ENCODE measurements around the gene DSE. TPM values are rescaled to one million over a fixed set of nuclear protein-coding genes. Genes with fewer than 3 reads are reported as not detected.

DSE gene
- polyA plus RNA-seq, 2 donors, result 4.5 to 8.1 TPM

- Histone ChIP-seq H3K27ac (ENCODE audit: low read depth in 2 of 2, low read length in 1 of 2) (no peak overlapping the region), H3K4me1 (ENCODE audit: control insufficient read depth in 2 of 2, insufficient read depth in 2 of 2, low read length in 1 of 2) (no peaks in the 10 kb centered on the region), H3K27me3 (ENCODE audit: control insufficient read depth in 1 of 2, insufficient read depth in 2 of 2, low read length in 2 of 2) (no peaks in the 10 kb centered on the region), H3K9me3 (ENCODE audit: control insufficient read depth in 2 of 2, insufficient read depth in 1 of 2, low read depth in 1 of 2, low read length in 1 of 2) (no peaks in the 10 kb centered on the region), H3K4me3 (ENCODE audit: low read depth in 1 of 2, low read length in 2 of 2) (no peak overlapping the region), H3K36me3 (ENCODE audit: control insufficient read depth in 2 of 2, insufficient read depth in 2 of 2, low read length in 1 of 2) (no peaks in the 10 kb centered on the region)
- 85 to 90% methylated on average over 3 of the region's 3 CpGs for WGBS, 2 donors
Measured at GRCh38 chr6:116417661-116418060, 46.9 kb downstream of the DSE start.

DNA sequence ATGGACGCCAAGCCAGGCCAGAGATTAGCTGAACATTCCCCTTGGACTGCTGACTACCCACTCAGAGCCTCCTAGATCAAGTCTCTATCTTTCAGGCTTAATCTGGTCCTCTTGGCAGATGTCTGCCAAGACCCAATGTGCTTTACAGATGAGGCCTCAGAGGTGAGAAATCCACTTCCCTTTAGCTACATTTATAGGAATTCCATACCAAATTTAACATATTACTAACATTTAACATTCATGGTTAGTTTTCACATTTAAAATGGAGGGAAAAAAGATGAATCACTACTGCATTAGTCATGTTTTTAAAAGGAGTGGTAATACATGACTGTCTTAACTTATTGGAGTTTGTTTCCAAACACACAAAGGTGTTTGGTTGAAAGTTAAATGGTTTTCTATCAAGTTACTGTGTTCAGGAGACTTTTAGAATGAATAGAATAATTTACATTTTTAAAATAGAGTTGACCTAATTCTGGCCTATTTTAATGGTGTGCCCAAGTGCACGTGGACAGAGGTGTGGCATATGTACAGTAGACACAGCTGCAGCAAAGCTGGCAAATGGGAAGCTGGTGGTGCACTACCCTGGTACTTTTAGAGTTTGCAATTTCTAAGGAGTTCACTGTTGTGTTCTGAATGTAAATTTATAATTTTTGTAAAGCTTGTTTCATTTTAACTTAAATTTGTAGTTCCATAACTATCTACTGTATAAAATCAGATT lies 48.5 kb downstream of the DSE start:
- no peaks in the 10 kb centered on the region for H3K4me1 ChIP-seq (ENCODE audit: control insufficient read depth in 2 of 2, insufficient read depth in 2 of 2, low read length in 1 of 2)
- 68 to 80% methylated on average over 2 of the region's 2 CpGs for WGBS, 2 donors
- no peak overlapping the region for H3K4me3 ChIP-seq (ENCODE audit: low read depth in 1 of 2, low read length in 2 of 2)
- no peaks in the 10 kb centered on the region for H3K9me3 ChIP-seq (ENCODE audit: control insufficient read depth in 2 of 2, insufficient read depth in 1 of 2, low read depth in 1 of 2, low read length in 1 of 2)
- no peak overlapping the region for H3K27ac ChIP-seq (ENCODE audit: low read depth in 2 of 2, low read length in 1 of 2)
- H3K27me3 ChIP-seq (ENCODE audit: control insufficient read depth in 1 of 2, insufficient read depth in 2 of 2, low read length in 2 of 2), result no peaks in the 10 kb centered on the region
- H3K36me3 ChIP-seq (ENCODE audit: control insufficient read depth in 2 of 2, insufficient read depth in 2 of 2, low read length in 1 of 2), result no peaks in the 10 kb centered on the region

DNA sequence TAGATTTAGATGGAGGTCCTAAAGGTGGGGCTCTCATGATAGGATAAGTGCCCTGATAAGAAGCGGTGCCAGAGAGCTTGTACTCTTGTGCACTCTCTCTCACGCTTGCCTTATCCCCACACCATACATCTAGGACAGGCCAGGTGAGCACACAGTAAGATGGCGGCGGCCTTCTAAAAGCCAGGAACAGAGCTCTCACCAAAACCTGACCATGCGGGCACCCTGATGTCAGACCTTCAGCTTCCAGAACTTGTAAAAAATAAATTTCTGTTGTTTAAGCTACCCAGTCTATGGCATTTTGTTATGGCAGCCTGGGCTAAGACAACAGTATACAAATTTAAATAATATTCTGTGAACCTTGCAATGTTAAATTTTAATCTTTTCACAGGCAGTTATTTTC lies 49.6 kb downstream of the DSE start:
- no peaks in the 10 kb centered on the region for H3K9me3 ChIP-seq (ENCODE audit: control insufficient read depth in 2 of 2, insufficient read depth in 1 of 2, low read depth in 1 of 2, low read length in 1 of 2)
- H3K4me3 ChIP-seq (ENCODE audit: low read depth in 1 of 2, low read length in 2 of 2), result no peak overlapping the region
- WGBS, 2 donors, result 96 to 97% methylated on average over 5 of the region's 5 CpGs
- no peaks in the 10 kb centered on the region for H3K36me3 ChIP-seq (ENCODE audit: control insufficient read depth in 2 of 2, insufficient read depth in 2 of 2, low read length in 1 of 2)
- no peak overlapping the region for H3K27ac ChIP-seq (ENCODE audit: low read depth in 2 of 2, low read length in 1 of 2)
- H3K27me3 ChIP-seq (ENCODE audit: control insufficient read depth in 1 of 2, insufficient read depth in 2 of 2, low read length in 2 of 2), result no peaks in the 10 kb centered on the region
- no peaks in the 10 kb centered on the region for H3K4me1 ChIP-seq (ENCODE audit: control insufficient read depth in 2 of 2, insufficient read depth in 2 of 2, low read length in 1 of 2)

DNA sequence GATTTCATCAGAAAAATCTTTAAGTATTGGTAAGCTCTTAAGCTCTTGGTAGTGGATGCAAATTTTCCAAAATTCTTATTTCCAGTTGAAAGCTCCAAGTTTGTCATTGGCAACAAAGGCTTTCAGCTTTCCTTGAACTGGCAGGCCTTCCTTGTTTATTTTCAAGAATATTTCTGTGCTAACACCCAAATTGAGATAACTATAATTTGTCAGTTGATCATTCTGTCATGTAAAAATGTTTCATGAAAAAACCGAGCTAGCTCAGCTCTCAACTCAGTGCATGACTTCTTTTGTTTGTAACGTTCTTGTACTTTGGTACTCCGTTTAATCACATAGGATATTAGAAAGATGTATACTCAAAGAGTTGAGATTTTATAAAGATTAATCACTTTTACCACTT lies 51.5 kb downstream of the DSE start:
- Histone ChIP-seq H3K27ac (ENCODE audit: low read depth in 2 of 2, low read length in 1 of 2) (no peak overlapping the region), H3K27me3 (ENCODE audit: control insufficient read depth in 1 of 2, insufficient read depth in 2 of 2, low read length in 2 of 2) (no peaks in the 10 kb centered on the region), H3K9me3 (ENCODE audit: control insufficient read depth in 2 of 2, insufficient read depth in 1 of 2, low read depth in 1 of 2, low read length in 1 of 2) (no peaks in the 10 kb centered on the region), H3K4me1 (ENCODE audit: control insufficient read depth in 2 of 2, insufficient read depth in 2 of 2, low read length in 1 of 2) (no peaks in the 10 kb centered on the region), H3K4me3 (ENCODE audit: low read depth in 1 of 2, low read length in 2 of 2) (no peak overlapping the region), H3K36me3 (ENCODE audit: control insufficient read depth in 2 of 2, insufficient read depth in 2 of 2, low read length in 1 of 2) (no peaks in the 10 kb centered on the region)
- WGBS, 2 donors, result 55 to 62% methylated on average over 3 of the region's 3 CpGs

DNA sequence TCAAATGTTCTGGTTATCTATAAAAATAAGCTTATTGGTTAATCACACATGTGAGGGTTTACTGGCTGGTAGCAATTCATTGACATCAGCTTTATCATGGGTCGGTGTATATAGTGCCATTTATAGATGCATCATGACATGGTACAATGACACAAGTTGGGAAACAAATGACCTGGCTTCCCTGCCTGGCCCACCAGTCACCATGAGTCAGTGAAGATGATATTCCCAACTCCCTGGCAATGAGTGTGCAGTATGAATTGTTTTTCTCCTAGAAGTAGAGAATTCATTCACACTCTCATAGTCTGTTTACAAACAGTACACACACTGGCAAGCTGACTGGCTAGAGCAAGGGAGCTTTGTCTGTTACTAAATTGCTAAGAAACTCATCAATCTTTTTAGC lies 53.3 kb downstream of the DSE start:
- WGBS, 2 donors, result 81 to 85% methylated on average over 1 of the region's 1 CpG
- H3K4me1 ChIP-seq (ENCODE audit: control insufficient read depth in 2 of 2, insufficient read depth in 2 of 2, low read length in 1 of 2), result no peaks in the 10 kb centered on the region
- H3K36me3 ChIP-seq (ENCODE audit: control insufficient read depth in 2 of 2, insufficient read depth in 2 of 2, low read length in 1 of 2), result peaks cover 0 to 2% of the 10 kb centered on the region in 2 donors
- H3K27me3 ChIP-seq (ENCODE audit: control insufficient read depth in 1 of 2, insufficient read depth in 2 of 2, low read length in 2 of 2), result no peaks in the 10 kb centered on the region
- no peak overlapping the region for H3K4me3 ChIP-seq (ENCODE audit: low read depth in 1 of 2, low read length in 2 of 2)
- H3K9me3 ChIP-seq (ENCODE audit: control insufficient read depth in 2 of 2, insufficient read depth in 1 of 2, low read depth in 1 of 2, low read length in 1 of 2), result no peaks in the 10 kb centered on the region
- no peak overlapping the region for H3K27ac ChIP-seq (ENCODE audit: low read depth in 2 of 2, low read length in 1 of 2)

- Histone ChIP-seq H3K27me3 (ENCODE audit: control insufficient read depth in 1 of 2, insufficient read depth in 2 of 2, low read length in 2 of 2) (no peaks in the 10 kb centered on the region), H3K9me3 (ENCODE audit: control insufficient read depth in 2 of 2, insufficient read depth in 1 of 2, low read depth in 1 of 2, low read length in 1 of 2) (no peaks in the 10 kb centered on the region), H3K4me3 (ENCODE audit: low read depth in 1 of 2, low read length in 2 of 2) (no peak overlapping the region), H3K27ac (ENCODE audit: low read depth in 2 of 2, low read length in 1 of 2) (no peak overlapping the region), H3K4me1 (ENCODE audit: control insufficient read depth in 2 of 2, insufficient read depth in 2 of 2, low read length in 1 of 2) (no peaks in the 10 kb centered on the region), H3K36me3 (ENCODE audit: control insufficient read depth in 2 of 2, insufficient read depth in 2 of 2, low read length in 1 of 2) (peaks cover 0 to 2% of the 10 kb centered on the region in 2 donors)
- WGBS, 2 donors, result 55 to 74% methylated on average over 3 of the region's 3 CpGs
Measured at GRCh38 chr6:116426551-116426950, 55.8 kb downstream of the DSE start.

DNA sequence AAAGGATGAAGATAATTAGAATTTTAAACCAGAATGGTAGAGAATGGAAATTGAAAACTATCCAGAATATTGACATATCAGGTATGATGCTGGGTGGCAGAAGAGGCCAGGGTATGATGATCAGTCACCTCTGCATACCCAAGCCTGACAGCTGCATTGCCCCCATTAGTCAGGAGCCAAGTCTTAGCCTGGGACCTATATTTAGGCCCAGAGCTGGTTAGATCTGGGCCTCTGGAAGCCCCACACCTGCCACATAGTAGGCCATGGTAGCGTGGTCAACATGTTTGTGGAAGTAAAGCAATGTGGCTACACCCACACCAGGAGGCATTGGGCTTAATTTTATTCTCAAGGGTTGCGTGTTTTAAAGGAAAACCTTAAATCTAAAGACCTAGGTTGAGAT lies 58.4 kb downstream of the DSE start:
- Histone ChIP-seq H3K4me1 (ENCODE audit: control insufficient read depth in 2 of 2, insufficient read depth in 2 of 2, low read length in 1 of 2) (no peaks in the 10 kb centered on the region), H3K27ac (ENCODE audit: low read depth in 2 of 2, low read length in 1 of 2) (no peak overlapping the region), H3K27me3 (ENCODE audit: control insufficient read depth in 1 of 2, insufficient read depth in 2 of 2, low read length in 2 of 2) (no peaks in the 10 kb centered on the region), H3K9me3 (ENCODE audit: control insufficient read depth in 2 of 2, insufficient read depth in 1 of 2, low read depth in 1 of 2, low read length in 1 of 2) (no peaks in the 10 kb centered on the region), H3K4me3 (ENCODE audit: low read depth in 1 of 2, low read length in 2 of 2) (no peak overlapping the region), H3K36me3 (ENCODE audit: control insufficient read depth in 2 of 2, insufficient read depth in 2 of 2, low read length in 1 of 2) (peaks cover 0 to 2% of the 10 kb centered on the region in 2 donors)
- WGBS, 2 donors, result 91 to 98% methylated on average over 2 of the region's 2 CpGs

- H3K27me3 ChIP-seq (ENCODE audit: control insufficient read depth in 1 of 2, insufficient read depth in 2 of 2, low read length in 2 of 2), result no peaks in the 10 kb centered on the region
- H3K9me3 ChIP-seq (ENCODE audit: control insufficient read depth in 2 of 2, insufficient read depth in 1 of 2, low read depth in 1 of 2, low read length in 1 of 2), result no peaks in the 10 kb centered on the region
- peaks cover 2 to 5% of the 10 kb centered on the region in 2 donors for H3K36me3 ChIP-seq (ENCODE audit: control insufficient read depth in 2 of 2, insufficient read depth in 2 of 2, low read length in 1 of 2)
- H3K4me3 ChIP-seq (ENCODE audit: low read depth in 1 of 2, low read length in 2 of 2), result no peak overlapping the region
- no peaks in the 10 kb centered on the region for H3K4me1 ChIP-seq (ENCODE audit: control insufficient read depth in 2 of 2, insufficient read depth in 2 of 2, low read length in 1 of 2)
- no peak overlapping the region for H3K27ac ChIP-seq (ENCODE audit: low read depth in 2 of 2, low read length in 1 of 2)
- WGBS, 2 donors, result 91 to 93% methylated on average over 4 of the region's 4 CpGs
Measured at GRCh38 chr6:116430860-116431259, 60.1 kb downstream of the DSE start.

DNA sequence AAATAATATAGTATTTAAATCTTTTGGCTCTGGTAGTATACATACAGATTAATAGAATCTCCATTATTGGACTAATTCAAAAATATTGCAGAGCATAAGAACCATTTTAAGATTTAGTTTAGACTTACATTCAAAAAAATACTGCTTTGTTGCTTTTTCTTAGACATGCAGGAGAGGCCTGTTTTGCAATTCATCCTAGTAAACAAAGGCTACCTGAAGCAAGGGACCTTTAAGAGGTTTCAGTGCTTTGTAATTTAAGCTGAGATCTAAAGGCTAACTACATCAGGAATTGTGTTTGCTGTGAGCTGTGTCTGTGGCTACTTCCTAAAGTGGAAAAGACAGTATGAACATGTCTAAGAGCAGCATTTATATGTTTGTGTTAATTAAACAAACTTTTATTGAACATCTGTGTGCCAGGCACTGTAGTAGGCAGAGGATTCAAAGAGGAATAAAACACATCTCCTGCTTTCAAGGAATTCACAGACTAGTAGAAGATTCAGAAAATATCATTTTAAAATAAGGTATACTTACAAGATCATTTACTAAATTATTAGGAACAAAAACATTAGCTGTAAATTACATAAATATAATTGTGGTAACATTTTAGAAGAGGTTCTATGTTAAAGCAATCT lies 61.3 kb downstream of the DSE start:
- Histone ChIP-seq H3K36me3 (ENCODE audit: control insufficient read depth in 2 of 2, insufficient read depth in 2 of 2, low read length in 1 of 2) (peaks cover 2 to 13% of the 10 kb centered on the region in 2 donors), H3K27ac (ENCODE audit: low read depth in 2 of 2, low read length in 1 of 2) (no peak overlapping the region), H3K4me1 (ENCODE audit: control insufficient read depth in 2 of 2, insufficient read depth in 2 of 2, low read length in 1 of 2) (no peaks in the 10 kb centered on the region), H3K9me3 (ENCODE audit: control insufficient read depth in 2 of 2, insufficient read depth in 1 of 2, low read depth in 1 of 2, low read length in 1 of 2) (no peaks in the 10 kb centered on the region), H3K4me3 (ENCODE audit: low read depth in 1 of 2, low read length in 2 of 2) (no peak overlapping the region), H3K27me3 (ENCODE audit: control insufficient read depth in 1 of 2, insufficient read depth in 2 of 2, low read length in 2 of 2) (no peaks in the 10 kb centered on the region)

DNA sequence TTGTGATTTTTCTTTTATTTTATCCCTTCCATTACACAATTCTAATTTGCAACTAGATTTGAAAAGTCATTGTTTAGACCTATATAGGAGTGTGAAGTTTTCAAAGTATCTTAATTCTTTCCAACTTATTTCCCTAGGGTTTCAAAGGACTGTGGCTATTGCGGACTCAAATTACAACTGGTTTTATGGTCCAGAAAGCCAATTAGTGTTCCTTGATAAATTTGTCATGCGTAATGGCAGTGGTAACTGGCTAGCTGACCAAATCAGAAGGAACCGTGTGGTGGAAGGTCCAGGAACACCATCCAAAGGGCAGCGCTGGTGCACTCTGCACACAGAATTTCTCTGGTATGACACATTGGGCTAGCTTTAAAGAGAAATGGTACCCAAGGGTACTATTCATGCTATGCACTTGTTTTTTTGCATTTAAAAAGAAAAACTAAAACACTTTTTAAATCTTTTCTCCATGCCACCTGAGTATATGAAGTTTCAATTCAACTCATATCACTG lies 62.5 kb downstream of the DSE start:
- WGBS, 2 donors, result 95 to 97% methylated on average over 4 of the region's 4 CpGs
- Histone ChIP-seq H3K4me3 (ENCODE audit: low read depth in 1 of 2, low read length in 2 of 2) (no peak overlapping the region), H3K27me3 (ENCODE audit: control insufficient read depth in 1 of 2, insufficient read depth in 2 of 2, low read length in 2 of 2) (no peaks in the 10 kb centered on the region), H3K9me3 (ENCODE audit: control insufficient read depth in 2 of 2, insufficient read depth in 1 of 2, low read depth in 1 of 2, low read length in 1 of 2) (no peaks in the 10 kb centered on the region), H3K4me1 (ENCODE audit: control insufficient read depth in 2 of 2, insufficient read depth in 2 of 2, low read length in 1 of 2) (no peaks in the 10 kb centered on the region), H3K27ac (ENCODE audit: low read depth in 2 of 2, low read length in 1 of 2) (no peak overlapping the region), H3K36me3 (ENCODE audit: control insufficient read depth in 2 of 2, insufficient read depth in 2 of 2, low read length in 1 of 2) (peaks cover 0 to 13% of the 10 kb centered on the region in 2 donors)
